HuH-7 (cell line): ENCODE results near the gene LEUTX.

Source experiments
- DNase-seq: peaks from one replicate; pipeline ENCODE4 v3.0.0; 2011; ENCODE audit warnings: low spot score

LEUTX gene

GRCh38 chr19:39824143-39825092, 45.8 kb downstream of the LEUTX start:
- DNase-seq: peak; percentile 91

- no peak for DNase-seq
These were observed 46.4 kb downstream of the LEUTX start for GRCh38 chr19:39825093-39825463.

- DNase-seq: no peak
These were observed 47.0 kb downstream of the LEUTX start for GRCh38 chr19:39825531-39826076.

- DNase-seq: no peak
These were observed 47.8 kb downstream of the LEUTX start for GRCh38 chr19:39826311-39826945.

- DNase-seq: no peak
These were observed 48.6 kb downstream of the LEUTX start for GRCh38 chr19:39827216-39827615.

GRCh38 chr19:39828015-39828653, 49.5 kb downstream of the LEUTX start:
- no peak for DNase-seq

GRCh38 chr19:39828654-39829032, 50.0 kb downstream of the LEUTX start:
- DNase-seq: no peak

GRCh38 chr19:39829702-39830275, 51.1 kb downstream of the LEUTX start:
- no peak for DNase-seq

GRCh38 chr19:39830406-39830805, 51.8 kb downstream of the LEUTX start:
- no peak for DNase-seq

GRCh38 chr19:39830847-39831246, 52.2 kb downstream of the LEUTX start:
- no peak for DNase-seq

- no peak for DNase-seq
These were observed 53.0 kb downstream of the LEUTX start for GRCh38 chr19:39831679-39832078.

GRCh38 chr19:39832341-39833083, 53.9 kb downstream of the LEUTX start:
- no peak for DNase-seq

- DNase-seq: no peak
These were observed 54.5 kb downstream of the LEUTX start for GRCh38 chr19:39833160-39833463.

GRCh38 chr19:39833464-39834286, 55.0 kb downstream of the LEUTX start, which contains the start of gene DYRK1B:
Gene DYRK1B (minus strand): TSS chr19:39834162. CDS start chr19:39831867, 2,295 bp downstream.
- peak; percentile 81 for DNase-seq

GRCh38 chr19:39834287-39834841, 55.7 kb downstream of the LEUTX start:
- no peak for DNase-seq
